Right lobe of liver (tissue), 6 donors: Measurements from ENCODE around the gene TICRR. TPM values are rescaled to one million over a fixed set of nuclear protein-coding genes. Genes with fewer than 3 reads are reported as not detected.

Source experiments
- ATAC-seq, 4 donors: fragments of 200-7000 bp; cut with Tn5 transposase; one replicate each; pipeline ENCODE4 v1.9.1; 2020; ENCODE audit warnings: mild to moderate bottlenecking in 4 of 4, moderate library complexity in 4 of 4
- DNase-seq, 3 donors: peaks; one replicate each; pipeline ENCODE4 v3.0.0-alpha.2; 2020
- H3K27ac ChIP-seq, 3 donors: fragments of 200-600 bp; one replicate each; pipeline ENCODE4 v1.8.0; 2022
- H3K27me3 ChIP-seq, 2 donors: fragments of 200-600 bp; one replicate each; pipeline ENCODE4 v1.8.0; 2022
- H3K36me3 ChIP-seq, 4 donors: fragments of 200-600 bp; sonication (generic) in 1 of 4; one replicate each; pipeline versions ENCODE4 v1.5.1 to v1.8.0; 2017 to 2022; ENCODE audit warnings: control low read depth in 1 of 4
- H3K4me1 ChIP-seq, 4 donors: fragments of 200-600 bp; sonication (generic) in 1 of 4; one replicate each; pipeline versions ENCODE4 v1.5.1 to v1.8.0; 2017 to 2022; ENCODE audit warnings: control low read depth in 1 of 4
- H3K4me3 ChIP-seq, 3 donors: fragments of 200-600 bp; one replicate each; pipeline ENCODE4 v1.8.0; 2022
- H3K9me3 ChIP-seq, 4 donors: fragments of 200-600 bp; sonication (generic) in 1 of 4; one replicate each; pipeline versions ENCODE4 v1.5.1 to v1.8.0; 2017 to 2022; ENCODE audit warnings: control low read depth in 1 of 4
- POLR2A ChIP-seq: fragments of 450-650 bp; IDR thresholded peaks from one replicate; pipeline ENCODE4 v1.6.1; 2017; ENCODE audit warnings: antibody characterized with exemption, mild to moderate bottlenecking
- WGBS: methylation state at CpG from one replicate; pipeline ENCODE4 v1.1.6; 2018; ENCODE audit warnings: low coverage, low lambda C conversion rate; ENCODE audit not compliant: insufficient coverage; ENCODE audit errors: missing lambda C conversion rate; 5-methylcytosine and 5-hydroxymethylcytosine counted together
- intact Hi-C, 2 donors: fragments of 100-400 bp; cut with DNase I; formaldehyde crosslinking; loops; one replicate each; pipeline versions ENCODE4 v1.11.2 to v1.14.1; 2022
- total RNA-seq, 6 experiments: library from RNA; depleted of rRNA in 2 of 6; stranded (reverse); fragments of >200 nt in 2 of 6; fragmentation: NEBNext Ultra II Directional in 3 of 6; extraction: Animal tissue kit (Norgen Biotek cat#: 25700) in 3 of 6; gene quantifications; one replicate each; pipeline versions ENCODE4 v1.1.0 to v1.2.4, GENCODE V29; 2016 to 2023
- TF ChIP-seq, protein P1 (sequence below), 4 donors: fragments of 200-600 bp in 3 of 4; fragments of 450-650 bp in 1 of 4; IDR thresholded peaks; one replicate each; pipeline versions ENCODE4 v1.5.1 to v1.8.0; 2016 to 2022; ENCODE audit warnings: antibody characterized with exemption in 4 of 4, mild to moderate bottlenecking in 2 of 4
- donor health status: DM: no; HTN: yes; CAD: no.
- donor health status: DM: no; HTN: no; CAD: no.
- donor health status: DM: no; HTN: no; CAD: no.
- donor health status: DM: no; HTN: yes; CAD: no.
- donor health status: DM: no; HTN: yes; CAD: no.

Gene TICRR
- total RNA-seq, 6 experiments from 2014 or later: 0.05 to 1.1 (median 0.24) TPM; not detected in 1

DNA sequence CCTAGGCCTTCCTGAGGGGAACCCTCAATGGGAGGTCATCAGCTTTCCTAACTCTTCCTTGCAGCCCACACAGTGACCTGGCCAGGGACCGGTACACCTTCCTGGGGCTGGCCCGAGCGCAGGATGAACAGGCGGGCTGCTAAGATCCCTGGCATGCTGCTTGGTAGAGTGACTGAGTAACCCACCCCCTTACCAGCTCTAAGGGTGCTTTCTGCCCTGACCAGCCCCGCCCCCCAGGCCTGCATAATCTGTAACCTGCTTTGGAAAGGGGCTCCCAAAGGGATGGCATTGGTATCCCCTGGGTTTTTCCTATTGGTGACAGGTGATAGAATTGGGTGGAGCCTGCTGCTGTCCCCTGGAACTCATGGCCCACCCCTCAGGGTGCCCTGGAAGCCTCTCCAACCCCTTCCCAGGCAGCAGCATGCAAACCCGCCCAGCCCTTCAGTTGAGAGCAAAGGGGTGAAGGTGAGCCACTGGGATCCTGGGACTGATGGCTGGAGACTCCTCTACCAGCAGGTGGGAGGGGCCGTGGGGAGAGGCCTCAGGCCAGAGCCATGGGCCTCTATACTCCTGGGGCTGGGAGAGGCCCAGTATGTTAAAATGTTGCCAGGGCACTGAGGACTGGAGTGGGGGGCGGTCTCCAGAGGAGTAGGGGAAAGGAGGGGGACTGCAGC lies 91.1 kb downstream of the TICRR start:
- 90% methylated on average over 2 of the region's 8 CpGs for WGBS
- intact Hi-C loops: no loop called here
- DNase-seq (no peak), ATAC-seq (peak in 1 of 4 donors; percentile 7)
- TF ChIP-seq, protein P1, sequence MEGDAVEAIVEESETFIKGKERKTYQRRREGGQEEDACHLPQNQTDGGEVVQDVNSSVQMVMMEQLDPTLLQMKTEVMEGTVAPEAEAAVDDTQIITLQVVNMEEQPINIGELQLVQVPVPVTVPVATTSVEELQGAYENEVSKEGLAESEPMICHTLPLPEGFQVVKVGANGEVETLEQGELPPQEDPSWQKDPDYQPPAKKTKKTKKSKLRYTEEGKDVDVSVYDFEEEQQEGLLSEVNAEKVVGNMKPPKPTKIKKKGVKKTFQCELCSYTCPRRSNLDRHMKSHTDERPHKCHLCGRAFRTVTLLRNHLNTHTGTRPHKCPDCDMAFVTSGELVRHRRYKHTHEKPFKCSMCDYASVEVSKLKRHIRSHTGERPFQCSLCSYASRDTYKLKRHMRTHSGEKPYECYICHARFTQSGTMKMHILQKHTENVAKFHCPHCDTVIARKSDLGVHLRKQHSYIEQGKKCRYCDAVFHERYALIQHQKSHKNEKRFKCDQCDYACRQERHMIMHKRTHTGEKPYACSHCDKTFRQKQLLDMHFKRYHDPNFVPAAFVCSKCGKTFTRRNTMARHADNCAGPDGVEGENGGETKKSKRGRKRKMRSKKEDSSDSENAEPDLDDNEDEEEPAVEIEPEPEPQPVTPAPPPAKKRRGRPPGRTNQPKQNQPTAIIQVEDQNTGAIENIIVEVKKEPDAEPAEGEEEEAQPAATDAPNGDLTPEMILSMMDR (IDR thresholded peaks at IDR 0.05): no peak
- TF ChIP-seq POLR2A: no peak
- Histone ChIP-seq H3K4me3 (no peak overlapping the region), H3K27ac (peak overlapping the region; percentile 36 to 54 (median 40)), H3K4me1 (no peaks in the 10 kb centered on the region), H3K9me3 (no peaks in the 10 kb centered on the region), H3K27me3 (no peaks in the 10 kb centered on the region), H3K36me3 (no peaks in the 10 kb centered on the region)

DNA sequence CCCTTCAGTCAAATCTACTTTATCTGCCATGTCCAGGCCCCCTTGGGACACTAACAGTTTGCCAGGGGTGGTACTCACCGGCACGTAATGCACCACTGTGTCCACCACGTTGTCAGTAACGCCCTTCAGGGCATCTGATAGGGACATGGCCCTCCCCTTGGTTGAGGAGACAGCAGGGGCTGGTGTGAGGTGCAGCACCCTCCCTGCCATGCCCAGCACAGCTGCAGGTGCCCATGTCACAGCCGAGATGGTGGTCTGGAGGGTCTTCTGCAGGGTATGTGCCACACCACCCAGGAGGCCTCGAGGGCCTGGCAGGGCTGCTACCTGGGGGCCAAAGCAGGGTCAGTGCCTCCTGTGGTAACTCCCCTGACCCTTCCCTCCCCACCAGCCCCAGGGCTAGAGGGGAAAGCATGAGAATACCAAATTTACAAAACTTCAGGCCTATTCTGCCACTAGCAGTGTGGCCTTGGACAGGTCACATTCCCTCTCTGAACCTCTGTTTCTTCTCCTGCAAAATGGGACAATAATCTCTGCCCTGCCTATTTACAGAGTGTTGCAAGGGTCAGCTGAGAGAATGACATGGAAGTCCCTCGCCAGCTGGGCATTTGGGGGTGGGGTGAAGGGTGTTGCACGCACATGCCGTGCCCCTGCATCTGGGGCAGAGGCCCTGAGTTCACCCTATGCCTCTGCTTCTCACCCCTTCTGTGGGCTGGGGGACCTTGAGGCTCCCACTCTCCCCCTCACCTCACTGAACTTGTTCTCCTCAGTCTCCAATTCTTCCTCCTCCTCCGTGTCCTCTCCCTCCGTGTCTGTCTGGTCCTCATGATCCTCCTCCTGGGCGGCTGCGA lies 91.8 kb downstream of the TICRR start:
- 40% methylated on average over 2 of the region's 13 CpGs for WGBS
- no peak for DNase-seq
- TF ChIP-seq, protein P1 (IDR thresholded peaks at IDR 0.05): no peak
- TF ChIP-seq POLR2A: no peak

DNA sequence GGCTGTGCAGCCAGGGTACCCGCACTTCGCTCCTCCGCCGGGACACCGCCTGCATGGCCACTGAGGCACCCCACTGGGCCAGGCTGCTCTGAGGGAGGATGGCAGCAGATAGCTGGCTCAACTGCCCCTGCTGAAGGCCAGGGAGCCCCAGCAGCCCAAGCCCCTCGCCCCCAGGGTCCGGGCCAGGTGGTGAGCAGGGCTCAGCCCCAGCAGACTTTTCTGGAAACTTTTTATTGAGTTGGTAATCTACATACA lies 92.4 kb downstream of the TICRR start:
- H3K27me3 ChIP-seq: no peaks in the 10 kb centered on the region
- DNase-seq (no peak), ATAC-seq (no peak)
- H3K4me3 ChIP-seq: no peak overlapping the region
- H3K9me3 ChIP-seq: no peaks in the 10 kb centered on the region
- H3K36me3 ChIP-seq: no peaks in the 10 kb centered on the region
- intact Hi-C loops: no loop called here
- H3K27ac ChIP-seq: no peak overlapping the region
- H3K4me1 ChIP-seq: no peaks in the 10 kb centered on the region
- no CpG with 5 or more reads among the region's 7 CpGs for WGBS
- TF ChIP-seq POLR2A: no peak
- TF ChIP-seq, protein P1 (IDR thresholded peaks at IDR 0.05): no peak

More for the DNA sequence above, 91.8 kb downstream of the TICRR start:
- Histone ChIP-seq H3K27me3 (no peaks in the 10 kb centered on the region), H3K9me3 (no peaks in the 10 kb centered on the region), H3K36me3 (no peaks in the 10 kb centered on the region), H3K27ac (no peak overlapping the region), H3K4me1 (no peaks in the 10 kb centered on the region), H3K4me3 (no peak overlapping the region)
- intact Hi-C loops: no loop called here
- no peak for ATAC-seq

DNA sequence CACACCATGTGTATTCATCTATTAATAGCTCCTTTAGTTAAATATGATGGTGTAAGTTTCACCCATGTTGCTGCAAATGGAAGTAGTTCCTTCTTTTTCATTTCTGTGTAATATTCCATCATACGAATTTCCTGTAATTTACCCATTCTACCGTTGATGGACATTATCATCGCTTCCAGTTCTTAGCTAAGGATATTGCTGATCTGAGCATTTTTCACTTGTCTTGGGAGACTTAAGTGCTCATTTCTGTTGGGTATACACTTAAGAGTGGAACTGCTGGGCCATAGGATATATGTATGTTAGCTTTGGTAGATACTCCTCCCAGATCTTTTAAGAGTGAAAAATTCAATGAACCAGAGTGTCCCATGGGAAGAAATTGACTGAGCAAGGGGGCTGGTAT lies 92.9 kb downstream of the TICRR start:
- Histone ChIP-seq H3K27me3 (no peaks in the 10 kb centered on the region), H3K4me3 (no peak overlapping the region), H3K27ac (no peak overlapping the region), H3K9me3 (no peaks in the 10 kb centered on the region), H3K4me1 (no peaks in the 10 kb centered on the region), H3K36me3 (no peaks in the 10 kb centered on the region)
- DNase-seq (no peak), ATAC-seq (no peak)
- TF ChIP-seq, protein P1 (IDR thresholded peaks at IDR 0.05): no peak
- no peak for TF ChIP-seq POLR2A
- intact Hi-C loops: no loop called here
- 82% methylated on average over 3 of the region's 3 CpGs for WGBS
